ENCODE data around the gene ANK3. TPM values are rescaled to one million over a fixed set of nuclear protein-coding genes. Genes with fewer than 3 reads are reported as not detected.

The ANK3 gene
- polyA plus RNA-seq, 1 donor (not counting 4 experiments of a cell fraction or from before 2014, with no cell fraction given), result 8.3 TPM

GRCh38 chr10:60271319-60272040 lies 118.2 kb downstream of the ANK3 start:
- no peak overlapping the region for H2AFZ ChIP-seq (ENCODE audit: control insufficient read depth, low read length)
- H3K4me1 ChIP-seq (ENCODE audit: control insufficient read depth, extremely low read depth, insufficient read depth, low read length), result no peaks in the 10 kb centered on the region
- H3K36me3 ChIP-seq (ENCODE audit: control insufficient read depth in 2 of 2, extremely low read depth in 1 of 2, insufficient read depth in 2 of 2, low read length in 2 of 2), result no peaks in the 10 kb centered on the region
- no peaks in the 10 kb centered on the region for H3K27me3 ChIP-seq (ENCODE audit: control insufficient read depth, extremely low read depth, insufficient read depth, low read length)
- no peak overlapping the region for H3K27ac ChIP-seq (ENCODE audit: control insufficient read depth, insufficient read depth, low read length)
- FAIRE-seq, result no peak
- H3K9me1 ChIP-seq (ENCODE audit: control insufficient read depth, extremely low read depth, insufficient read depth, low read length), result no peaks in the 10 kb centered on the region
- no peak overlapping the region for H3K4me3 ChIP-seq (ENCODE audit: control insufficient read depth in 2 of 3, extremely low read depth in 1 of 3, insufficient read depth in 2 of 3, low read depth in 1 of 3, low read length in 3 of 3)
- no peak for DNase-seq (ENCODE audit: low read depth, low spot score)
- H3K9me3 ChIP-seq (ENCODE audit: control insufficient read depth, low read depth, low read length), result no peaks in the 10 kb centered on the region
- no peaks in the 10 kb centered on the region for H4K20me1 ChIP-seq (ENCODE audit: control insufficient read depth, extremely low read depth, insufficient read depth, low read length)
- TF ChIP-seq EZH2 (IDR thresholded peaks at IDR 0.05; ENCODE audit: low read length) (no peak), CTCF (optimal IDR thresholded peaks at IDR 0.05 in 1 of 3, IDR thresholded peaks at IDR 0.05 in 1 of 3, conservative IDR thresholded peaks at IDR 0.05 in 1 of 3; ENCODE audit: extremely low read depth in 1 of 3, insufficient read depth in 2 of 3, low read length in 3 of 3) (no peak)
- H3K4me2 ChIP-seq (ENCODE audit: control insufficient read depth, extremely low read depth, insufficient read depth, low read depth, low read length), result no peak overlapping the region
- H3K79me2 ChIP-seq (ENCODE audit: control insufficient read depth, insufficient read depth, low read length), result no peaks in the 10 kb centered on the region
- H3K9ac ChIP-seq (ENCODE audit: control insufficient read depth, extremely low read depth, insufficient read depth, low read length), result no peak overlapping the region
- dilution Hi-C loops (cut with MboI; ENCODE audit: extremely low pct_ligation_motif_present, low sequenced_read_pairs), result no loop called here

- H3K27ac ChIP-seq (ENCODE audit: control insufficient read depth, insufficient read depth, low read length), result no peak overlapping the region
- H3K9me1 ChIP-seq (ENCODE audit: control insufficient read depth, extremely low read depth, insufficient read depth, low read length), result no peaks in the 10 kb centered on the region
- FAIRE-seq (no peak), DNase-seq (ENCODE audit: low read depth, low spot score) (no peak)
- no peak overlapping the region for H3K9ac ChIP-seq (ENCODE audit: control insufficient read depth, extremely low read depth, insufficient read depth, low read length)
- no peaks in the 10 kb centered on the region for H3K9me3 ChIP-seq (ENCODE audit: control insufficient read depth, low read depth, low read length)
- dilution Hi-C loops (cut with MboI; ENCODE audit: extremely low pct_ligation_motif_present, low sequenced_read_pairs), result no loop called here
- H3K36me3 ChIP-seq (ENCODE audit: control insufficient read depth in 2 of 2, extremely low read depth in 1 of 2, insufficient read depth in 2 of 2, low read length in 2 of 2), result no peaks in the 10 kb centered on the region
- H3K4me1 ChIP-seq (ENCODE audit: control insufficient read depth, extremely low read depth, insufficient read depth, low read length), result no peaks in the 10 kb centered on the region
- H4K20me1 ChIP-seq (ENCODE audit: control insufficient read depth, extremely low read depth, insufficient read depth, low read length), result no peaks in the 10 kb centered on the region
- no peak overlapping the region for H2AFZ ChIP-seq (ENCODE audit: control insufficient read depth, low read length)
- no peak for TF ChIP-seq EZH2 (IDR thresholded peaks at IDR 0.05; ENCODE audit: low read length)
- TF ChIP-seq CTCF (optimal IDR thresholded peaks at IDR 0.05 in 1 of 3, IDR thresholded peaks at IDR 0.05 in 1 of 3, conservative IDR thresholded peaks at IDR 0.05 in 1 of 3; ENCODE audit: extremely low read depth in 1 of 3, insufficient read depth in 2 of 3, low read length in 3 of 3), result no peak
- no peak overlapping the region for H3K4me3 ChIP-seq (ENCODE audit: control insufficient read depth in 2 of 3, extremely low read depth in 1 of 3, insufficient read depth in 2 of 3, low read depth in 1 of 3, low read length in 3 of 3)
- no peak overlapping the region for H3K4me2 ChIP-seq (ENCODE audit: control insufficient read depth, extremely low read depth, insufficient read depth, low read depth, low read length)
- no peaks in the 10 kb centered on the region for H3K27me3 ChIP-seq (ENCODE audit: control insufficient read depth, extremely low read depth, insufficient read depth, low read length)
- H3K79me2 ChIP-seq (ENCODE audit: control insufficient read depth, insufficient read depth, low read length), result no peaks in the 10 kb centered on the region
Observed at GRCh38 chr10:60270426-60270825, 119.2 kb downstream of the ANK3 start.

Measured in keratinocyte (primary cell).